Glutamatergic neuron (in vitro differentiated cells): ENCODE measurements around the gene ARL5C. TPM values are rescaled to one million over a fixed set of nuclear protein-coding genes. Genes with fewer than 3 reads are reported as not detected.

Source experiments
- DNase-seq: peaks from one replicate; pipeline ENCODE4 v3.0.0; 2022
- H3K27ac Mint-ChIP-seq: one replicate; pipeline ENCODE4 v1.8.0; 2020; ENCODE audit warnings: mild to moderate bottlenecking, mixed read lengths, inconsistent platforms; ENCODE audit not compliant: unreplicated experiment
- H3K27me3 Mint-ChIP-seq: one replicate; pipeline ENCODE4 v1.8.0; 2020; ENCODE audit warnings: mild to moderate bottlenecking, moderate library complexity, mixed read lengths, inconsistent platforms; ENCODE audit not compliant: unreplicated experiment
- H3K36me3 Mint-ChIP-seq: one replicate; pipeline ENCODE4 v1.8.0; 2020; ENCODE audit warnings: mild to moderate bottlenecking, mixed read lengths, inconsistent platforms; ENCODE audit not compliant: unreplicated experiment
- H3K4me1 Mint-ChIP-seq: one replicate; pipeline ENCODE4 v1.8.0; 2020; ENCODE audit warnings: mild to moderate bottlenecking, low read depth, mixed read lengths, inconsistent platforms; ENCODE audit not compliant: unreplicated experiment
- H3K4me3 Mint-ChIP-seq: one replicate; pipeline ENCODE4 v1.8.0; 2020; ENCODE audit warnings: mild to moderate bottlenecking, mixed read lengths, inconsistent platforms; ENCODE audit not compliant: unreplicated experiment
- H3K9me3 Mint-ChIP-seq: one replicate; pipeline ENCODE4 v1.8.0; 2020; ENCODE audit warnings: mild to moderate bottlenecking, moderate library complexity, mixed read lengths, inconsistent platforms; ENCODE audit not compliant: unreplicated experiment
- CTCF ChIP-seq: fragments of 200-600 bp; sonication (generic); IDR thresholded peaks from one replicate; pipeline ENCODE4 v1.5.0; 2021; ENCODE audit not compliant: partially characterized antibody, unreplicated experiment
- total RNA-seq: library from RNA; stranded (reverse); fragmentation: NEBNext Ultra II Directional; extraction: Animal tissue kit (Norgen Biotek cat#: 25700); gene quantifications from one replicate; pipeline ENCODE4 v1.2.1, GENCODE V29; 2021; ENCODE audit not compliant: unreplicated experiment

The ARL5C gene
- total RNA-seq, 1 donor from 2014 or later: not detected

- Mint-ChIP-seq H3K4me3 (peak overlapping the region; percentile 99), H3K36me3 (peaks cover 4% of the 10 kb centered on the region), H3K27me3 (peaks cover 34% of the 10 kb centered on the region), H3K27ac (peak overlapping the region; percentile 93), H3K4me1 (peaks cover 5% of the 10 kb centered on the region), H3K9me3 (peaks cover 20% of the 10 kb centered on the region)
- DNase-seq: peak; percentile 93
- no peak for TF ChIP-seq CTCF
Observed at GRCh38 chr17:39153599-39154051, 12.3 kb downstream of the ARL5C start.

GRCh38 chr17:39151943-39152818, 13.8 kb downstream of the ARL5C start:
- peaks cover 22% of the 10 kb centered on the region for H3K9me3 Mint-ChIP-seq
- peaks cover 4% of the 10 kb centered on the region for H3K36me3 Mint-ChIP-seq
- no peak overlapping the region for H3K27ac Mint-ChIP-seq
- no peak for DNase-seq
- no peak for TF ChIP-seq CTCF
- H3K27me3 Mint-ChIP-seq: peaks cover 34% of the 10 kb centered on the region
- H3K4me3 Mint-ChIP-seq: peak overlapping the region; percentile 99
- peaks cover 5% of the 10 kb centered on the region for H3K4me1 Mint-ChIP-seq

- H3K4me1 Mint-ChIP-seq: peaks cover 5% of the 10 kb centered on the region
- peaks cover 34% of the 10 kb centered on the region for H3K27me3 Mint-ChIP-seq
- H3K27ac Mint-ChIP-seq: no peak within 1 kb of the TSS
- peaks cover 4% of the 10 kb centered on the region for H3K36me3 Mint-ChIP-seq
- TF ChIP-seq CTCF: no peak
- peak within 1 kb of the TSS; percentile 99 for H3K4me3 Mint-ChIP-seq
- DNase-seq: no peak
- peaks cover 22% of the 10 kb centered on the region for H3K9me3 Mint-ChIP-seq
Observed at GRCh38 chr17:39151150-39151942, 14.6 kb downstream of the ARL5C start, which contains the start of gene PLXDC1. PLXDC1 (minus strand) TSS chr17:39151637; CDS start chr17:39151437, 200 bp downstream.

GRCh38 chr17:39150795-39151149, 15.2 kb downstream of the ARL5C start:
- Mint-ChIP-seq H3K27me3 (peaks cover 34% of the 10 kb centered on the region), H3K4me3 (peak overlapping the region; percentile 68), H3K27ac (no peak overlapping the region), H3K9me3 (peaks cover 22% of the 10 kb centered on the region), H3K4me1 (peaks cover 5% of the 10 kb centered on the region), H3K36me3 (peaks cover 4% of the 10 kb centered on the region)
- DNase-seq: no peak
- TF ChIP-seq CTCF: no peak
